Keratinocyte (primary cell): ENCODE measurements around the gene GRB10.

Experiments
- EZH2 ChIP-seq: IDR thresholded peaks from one replicate; pipeline ENCODE4 v1.6.1; 2012; ENCODE audit warnings: inconsistent platforms, mild to moderate bottlenecking, low read length, moderate library complexity
- TF ChIP-seq, protein P1 (sequence below), 3 experiments: IDR thresholded peaks in 1 of 3; conservative IDR thresholded peaks in 1 of 3; optimal IDR thresholded peaks in 1 of 3; 2 replicates in 2 of 3; 3 replicates in 1 of 3; pipeline versions ENCODE3 to v1.5.1; 2011; ENCODE audit warnings: low read length in 3 of 3, mild to moderate bottlenecking in 3 of 3, moderate library complexity in 2 of 3, control low read depth in 1 of 3, inconsistent platforms in 1 of 3; ENCODE audit not compliant: insufficient read depth in 2 of 3; ENCODE audit errors: extremely low read depth in 1 of 3

DNA sequence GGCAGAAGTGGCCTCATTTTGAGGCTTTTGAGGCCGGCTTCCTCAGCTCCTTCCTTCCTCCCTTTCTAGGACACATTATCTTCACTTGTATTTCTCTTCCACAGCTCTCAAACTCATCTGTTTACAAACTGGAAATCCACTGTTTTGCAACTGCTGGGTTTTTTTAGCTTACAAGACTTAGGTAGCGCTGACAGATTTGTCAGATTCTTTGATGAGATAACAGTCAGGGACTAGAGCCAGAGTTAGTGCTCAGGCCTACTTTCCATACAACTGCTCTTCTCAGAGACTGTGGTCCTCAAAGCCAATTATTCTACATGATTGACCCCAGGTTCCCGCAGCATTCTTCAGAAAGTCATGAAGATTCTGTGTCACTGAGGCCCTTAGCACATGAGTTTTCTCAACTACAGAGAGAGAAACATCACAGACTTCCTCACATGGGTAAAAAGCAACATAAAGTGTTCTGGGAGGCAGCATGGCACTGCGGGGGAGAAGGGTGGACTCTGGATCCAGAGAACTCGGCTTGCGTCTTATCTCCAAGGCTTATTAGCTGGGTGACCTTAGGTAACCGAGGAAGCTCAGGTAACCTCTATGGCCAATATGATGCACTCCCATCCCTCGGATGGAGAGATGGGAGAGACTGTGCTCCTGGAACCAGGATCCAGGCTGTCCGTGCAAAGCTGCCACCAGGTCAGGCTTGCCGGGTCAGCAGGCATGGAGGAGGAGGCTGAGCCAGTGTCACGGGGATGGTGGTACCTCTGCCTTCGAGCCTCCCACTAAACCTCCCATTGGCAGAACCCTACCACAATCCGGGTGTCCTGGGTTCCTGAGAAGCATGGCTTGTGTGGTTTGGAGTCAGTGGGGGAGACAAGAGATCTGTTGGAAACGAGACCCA is 228.0 kb downstream of the GRB10 start:
- TF ChIP-seq, protein P1, sequence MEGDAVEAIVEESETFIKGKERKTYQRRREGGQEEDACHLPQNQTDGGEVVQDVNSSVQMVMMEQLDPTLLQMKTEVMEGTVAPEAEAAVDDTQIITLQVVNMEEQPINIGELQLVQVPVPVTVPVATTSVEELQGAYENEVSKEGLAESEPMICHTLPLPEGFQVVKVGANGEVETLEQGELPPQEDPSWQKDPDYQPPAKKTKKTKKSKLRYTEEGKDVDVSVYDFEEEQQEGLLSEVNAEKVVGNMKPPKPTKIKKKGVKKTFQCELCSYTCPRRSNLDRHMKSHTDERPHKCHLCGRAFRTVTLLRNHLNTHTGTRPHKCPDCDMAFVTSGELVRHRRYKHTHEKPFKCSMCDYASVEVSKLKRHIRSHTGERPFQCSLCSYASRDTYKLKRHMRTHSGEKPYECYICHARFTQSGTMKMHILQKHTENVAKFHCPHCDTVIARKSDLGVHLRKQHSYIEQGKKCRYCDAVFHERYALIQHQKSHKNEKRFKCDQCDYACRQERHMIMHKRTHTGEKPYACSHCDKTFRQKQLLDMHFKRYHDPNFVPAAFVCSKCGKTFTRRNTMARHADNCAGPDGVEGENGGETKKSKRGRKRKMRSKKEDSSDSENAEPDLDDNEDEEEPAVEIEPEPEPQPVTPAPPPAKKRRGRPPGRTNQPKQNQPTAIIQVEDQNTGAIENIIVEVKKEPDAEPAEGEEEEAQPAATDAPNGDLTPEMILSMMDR (optimal IDR thresholded peaks at IDR 0.05 in 1 of 3, IDR thresholded peaks at IDR 0.05 in 1 of 3, conservative IDR thresholded peaks at IDR 0.05 in 1 of 3; ENCODE audit: extremely low read depth in 1 of 3, insufficient read depth in 2 of 3, low read length in 3 of 3) = no peak
- no peak for TF ChIP-seq EZH2
